HCT116 (cell line): ENCODE measurements around the gene CDH4. TPM values are rescaled to one million over a fixed set of nuclear protein-coding genes. Genes with fewer than 3 reads are reported as not detected.

Source experiments
- ATAC-seq: fragments of 200-7000 bp; cut with Tn5 transposase; 2 replicates; pipeline ENCODE4 v1.9.1; 2020; ENCODE audit warnings: mild to moderate bottlenecking, moderate library complexity
- BruUV-seq: library from RNA; stranded (reverse); fragments of 400-500 nt; replicated peaks from 2 replicates; lab custom pipeline; 2021; lab: Mats Ljungman, UMichigan
- CTCF ChIA-PET: fragments of 300-600 bp; sonication (Branson Sonifier 250); formaldehyde crosslinking; loops from one replicate; lab custom pipeline; 2021; ENCODE audit warnings: antibody characterized with exemption; lab: Charles Lee
- POLR2A ChIA-PET: fragments of 300-600, 350-600 bp; sonication (Branson Sonifier 250); formaldehyde crosslinking; loops from one replicate; lab custom pipeline; 2021; ENCODE audit warnings: antibody characterized with exemption; lab: Charles Lee
- RAD21 ChIA-PET, 2 experiments: fragments of 300-600 bp; sonication (Branson Sonifier 250); formaldehyde crosslinking; loops; one replicate each; lab custom pipeline; 2023; ENCODE audit warnings: low total read pairs in 2 of 2; ENCODE audit not compliant: uncharacterized antibody in 2 of 2, unreplicated experiment in 2 of 2, low non-redundant PET in 1 of 2; lab: Charles Lee
- DNase-seq: peaks from one replicate; pipeline ENCODE4 v3.0.0-alpha.2; 2010; ENCODE audit warnings: low read depth, low spot score
- H2AFZ ChIP-seq: fragments of 200-600 bp; shearing (Covaris generic), sonication (generic); 2 replicates; pipeline ENCODE4 v1.6.1; 2017; ENCODE audit warnings: low read depth, mixed run types, mixed read lengths, antibody characterized with exemption, low read length; ENCODE audit not compliant: poor library complexity, severe bottlenecking
- H3K27ac ChIP-seq: 2 replicates; pipeline ENCODE4 v1.5.1; 2012; ENCODE audit warnings: low read depth, low read length
- H3K27me3 ChIP-seq: fragments of 200-600 bp; sonication (generic); 2 replicates; pipeline ENCODE4 v1.6.1; 2016; ENCODE audit warnings: mixed run types, low read length, mixed read lengths; ENCODE audit not compliant: insufficient read depth
- H3K36me3 ChIP-seq, 2 experiments: fragments of 200-500 bp in 1 of 2; fragments of 200-600 bp in 1 of 2; sonication (Bioruptor generic) in 1 of 2; sonication (generic) in 1 of 2; 2 replicates each; pipeline versions ENCODE4 v1.5.1 to v1.6.1; 2014 to 2016; ENCODE audit warnings: low read length in 2 of 2, inconsistent platforms in 1 of 2, mixed read lengths in 1 of 2, mixed run types in 1 of 2; ENCODE audit not compliant: insufficient read depth in 2 of 2, control insufficient read depth in 1 of 2
- H3K4me1 ChIP-seq, 2 experiments: fragments of 200-600 bp in 1 of 2; sonication (generic) in 1 of 2; 2 replicates each; pipeline versions ENCODE4 v1.5.1 to v1.6.1; 2012 to 2017; ENCODE audit warnings: low read length in 2 of 2, inconsistent platforms in 1 of 2, mild to moderate bottlenecking in 1 of 2, mixed read lengths in 1 of 2, mixed run types in 1 of 2, moderate library complexity in 1 of 2; ENCODE audit not compliant: insufficient read depth in 2 of 2, control insufficient read depth in 1 of 2
- H3K4me2 ChIP-seq: fragments of 200-600 bp; sonication (generic); 2 replicates; pipeline ENCODE4 v1.6.1; 2017; ENCODE audit warnings: mixed run types, low read length, mixed read lengths
- H3K4me3 ChIP-seq, 2 experiments: fragments of 200-600 bp in 1 of 2; sonication (generic) in 1 of 2; replicated peaks in 1 of 2; 2 replicates each; pipeline ENCODE4 v1.5.1; 2011 to 2016; ENCODE audit warnings: low read length in 2 of 2, control low read depth in 1 of 2, low read depth in 1 of 2, mild to moderate bottlenecking in 1 of 2, mixed read lengths in 1 of 2, mixed run types in 1 of 2
- H3K79me2 ChIP-seq: fragments of 200-600 bp; sonication (generic); 2 replicates; pipeline ENCODE4 v1.6.1; 2017; ENCODE audit warnings: mild to moderate bottlenecking, mixed run types, low read length, moderate library complexity, mixed read lengths; ENCODE audit not compliant: insufficient read depth
- H3K9ac ChIP-seq: fragments of 200-600 bp; sonication (generic); 2 replicates; pipeline ENCODE4 v1.6.1; 2016; ENCODE audit warnings: low read length, mixed read lengths
- H3K9me2 ChIP-seq: fragments of 200-600 bp; sonication (generic), shearing (Covaris generic); 2 replicates; pipeline ENCODE4 v1.6.1; 2017; ENCODE audit warnings: mixed run types, mild to moderate bottlenecking, moderate library complexity; ENCODE audit not compliant: insufficient read depth
- H3K9me3 ChIP-seq, 2 experiments: fragments of 200-500 bp in 1 of 2; fragments of 200-600 bp in 1 of 2; sonication (Bioruptor generic) in 1 of 2; sonication (generic) in 1 of 2; 2 replicates each; pipeline ENCODE4 v1.6.1; 2014 to 2017; ENCODE audit warnings: low read length in 2 of 2, mixed read lengths in 2 of 2, inconsistent platforms in 1 of 2, low read depth in 1 of 2, mild to moderate bottlenecking in 1 of 2, mixed run types in 1 of 2, moderate library complexity in 1 of 2; ENCODE audit not compliant: control insufficient read depth in 1 of 2, insufficient read depth in 1 of 2
- H4K20me1 ChIP-seq: fragments of 200-600 bp; sonication (generic), shearing (Covaris generic); 2 replicates; pipeline ENCODE4 v1.6.1; 2017; ENCODE audit warnings: mixed run types, mild to moderate bottlenecking, moderate library complexity; ENCODE audit not compliant: insufficient read depth
- CBX3 ChIP-seq: IDR thresholded peaks from 2 replicates; pipeline ENCODE4 v1.6.1; 2012; ENCODE audit warnings: low read depth
- CEBPB ChIP-seq: IDR thresholded peaks from 2 replicates; pipeline ENCODE4 v1.6.1; 2012; ENCODE audit warnings: low read depth
- EGR1 ChIP-seq: IDR thresholded peaks from 2 replicates; pipeline ENCODE4 v1.6.1; 2012; ENCODE audit warnings: low read depth
- ELF1 ChIP-seq: IDR thresholded peaks from 2 replicates; pipeline ENCODE4 v1.6.1; 2012; ENCODE audit warnings: low read depth, borderline replicate concordance
- EZH2 ChIP-seq: fragments of 200-600 bp; sonication (generic); IDR thresholded peaks from 2 replicates; pipeline ENCODE4 v1.6.1; 2017; ENCODE audit warnings: antibody characterized with exemption, mixed run types
- FOSL1 ChIP-seq: IDR thresholded peaks from 2 replicates; pipeline ENCODE4 v1.6.1; 2012; ENCODE audit warnings: low read depth
- POLR2A ChIP-seq: IDR thresholded peaks from 2 replicates; pipeline ENCODE4 v1.7.0; 2011; ENCODE audit warnings: borderline replicate concordance; ENCODE audit not compliant: insufficient read depth, insufficient read length; ENCODE audit errors: extremely low read depth
- RAD21 ChIP-seq: IDR thresholded peaks from 2 replicates; pipeline ENCODE4 v1.6.1; 2012; ENCODE audit warnings: low read depth, mild to moderate bottlenecking
- SIN3A ChIP-seq: IDR thresholded peaks from 2 replicates; pipeline ENCODE4 v1.6.1; 2012; ENCODE audit warnings: low read depth
- SP1 ChIP-seq: IDR thresholded peaks from 2 replicates; pipeline ENCODE4 v1.6.1; 2012; ENCODE audit warnings: low read depth
- YY1 ChIP-seq: IDR thresholded peaks from 2 replicates; pipeline ENCODE4 v1.6.1; 2011; ENCODE audit warnings: low read length, low read depth, moderate library complexity, mild to moderate bottlenecking; ENCODE audit not compliant: insufficient replicate concordance; ENCODE audit errors: extremely low read depth
- ZFX ChIP-seq: fragments of 450-650 bp; IDR thresholded peaks from 2 replicates; pipeline ENCODE4 v1.6.1; 2017
- intact Hi-C: fragments of 100-400 bp; cut with micrococcal nuclease; formaldehyde crosslinking; loops from 2 replicates; pipeline ENCODE4 v1.10.0; 2022
- total RNA-seq: library from RNA; stranded (reverse); gene quantifications from one replicate; pipeline ENCODE4 v1.2.1, GENCODE V29; 2021; ENCODE audit not compliant: unreplicated experiment
- TF ChIP-seq, protein P1 (sequence below): IDR thresholded peaks from 2 replicates; pipeline ENCODE4 v1.6.1; 2012
- TF ChIP-seq, protein P2 (sequence below), 3 experiments: fragments of 200-600 bp in 1 of 3; sonication (generic) in 1 of 3; IDR thresholded peaks in 2 of 3; conservative IDR thresholded peaks in 1 of 3; 2 replicates each; pipeline ENCODE4 v1.5.1; 2012 to 2017; ENCODE audit warnings: low read depth in 2 of 3, low read length in 2 of 3, antibody characterized with exemption in 1 of 3, borderline replicate concordance in 1 of 3, control low read depth in 1 of 3, mild to moderate bottlenecking in 1 of 3, mixed read lengths in 1 of 3, mixed run types in 1 of 3, moderate library complexity in 1 of 3; ENCODE audit not compliant: insufficient read depth in 1 of 3
- TF ChIP-seq, protein P3 (sequence below): IDR thresholded peaks from 2 replicates; pipeline ENCODE4 v1.6.1; 2011; ENCODE audit warnings: mild to moderate bottlenecking, low read length, moderate library complexity; ENCODE audit not compliant: insufficient replicate concordance; ENCODE audit errors: extremely low read depth
- TF ChIP-seq, protein P4 (sequence below): IDR thresholded peaks from 2 replicates; pipeline ENCODE4 v1.6.1; 2012

The CDH4 gene
- total RNA-seq, 1 experiment from 2014 or later: not detected

DNA sequence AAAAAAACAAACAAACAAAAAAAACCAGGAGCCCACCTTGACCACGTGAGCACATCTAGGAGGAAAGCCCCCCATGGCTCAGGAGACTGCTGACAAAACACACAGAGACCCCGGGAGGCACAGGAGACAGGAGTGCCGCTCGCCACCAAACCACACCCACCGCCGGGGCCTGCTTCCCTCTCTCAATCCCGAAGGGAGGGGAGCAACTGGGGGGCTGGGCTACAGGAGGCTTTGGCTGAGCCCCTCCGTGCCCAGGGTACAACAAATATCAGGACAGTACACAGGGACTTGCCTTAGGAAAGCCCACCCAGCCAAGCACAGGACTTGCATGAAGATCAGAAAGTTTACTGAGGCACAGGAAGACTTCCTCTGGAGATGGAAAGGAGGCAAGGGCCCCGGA lies 711.1 kb downstream of the CDH4 start:
- Histone ChIP-seq H4K20me1 (no peaks in the 10 kb centered on the region), H3K27me3 (no peaks in the 10 kb centered on the region), H3K9ac (no peak overlapping the region), H3K4me2 (no peak overlapping the region), H3K36me3 (no peaks in the 10 kb centered on the region), H2AFZ (no peak overlapping the region), H3K4me1 (no peaks in the 10 kb centered on the region), H3K27ac (no peak overlapping the region), H3K9me3 (no peaks in the 10 kb centered on the region), H3K9me2 (no peaks in the 10 kb centered on the region), H3K79me2 (no peaks in the 10 kb centered on the region), H3K4me3 (no peak overlapping the region)
- no TSS peak for BruUV-seq
- DNase-seq: no peak
- ChIA-PET CTCF (no interaction called here), POLR2A (no interaction called here), RAD21 (no interaction called here)
- no peak for TF ChIP-seq EGR1
- TF ChIP-seq ZFX: no peak
- intact Hi-C loops: no loop called here
- no peak for ATAC-seq

DNA sequence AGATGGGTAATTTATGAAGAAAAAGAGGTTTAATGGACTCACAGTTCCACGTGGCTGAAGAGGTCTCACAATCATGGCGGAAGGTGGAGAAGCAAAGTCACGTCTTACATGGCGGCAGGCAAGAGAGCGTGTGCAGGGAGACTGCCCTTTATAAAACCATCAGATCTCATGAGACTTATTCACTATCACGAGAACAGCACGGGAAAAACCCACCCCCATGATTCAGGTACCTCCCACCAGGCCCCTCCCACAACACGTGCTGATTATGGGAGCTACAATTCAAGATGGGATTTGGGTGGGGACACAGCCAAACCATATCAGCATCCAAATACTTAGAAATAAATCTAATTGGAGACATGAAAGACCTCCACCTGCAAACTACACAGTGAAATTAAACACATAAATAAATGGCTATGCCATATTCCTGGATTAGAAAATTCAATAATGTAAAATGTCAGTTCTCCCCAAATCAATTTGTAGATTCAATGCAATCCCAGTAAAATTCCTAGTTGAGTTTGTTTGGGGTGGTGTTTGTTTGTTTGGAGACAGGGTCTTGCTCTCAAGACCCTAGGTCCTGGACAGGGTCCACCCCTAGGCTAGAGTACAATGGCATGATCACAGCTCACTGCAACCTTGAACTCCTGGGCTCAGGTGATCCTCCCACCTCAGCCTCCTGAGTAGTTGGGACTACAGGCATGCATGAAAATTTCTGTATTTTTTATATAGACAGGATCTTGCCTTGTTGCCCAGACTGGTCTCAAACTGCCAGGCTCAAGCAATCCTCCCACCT lies 712.0 kb downstream of the CDH4 start:
- BruUV-seq: no TSS peak
- ATAC-seq (no peak), DNase-seq (no peak)
- TF ChIP-seq, protein P1, sequence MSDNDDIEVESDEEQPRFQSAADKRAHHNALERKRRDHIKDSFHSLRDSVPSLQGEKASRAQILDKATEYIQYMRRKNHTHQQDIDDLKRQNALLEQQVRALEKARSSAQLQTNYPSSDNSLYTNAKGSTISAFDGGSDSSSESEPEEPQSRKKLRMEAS: no peak
- TF ChIP-seq, protein P2, sequence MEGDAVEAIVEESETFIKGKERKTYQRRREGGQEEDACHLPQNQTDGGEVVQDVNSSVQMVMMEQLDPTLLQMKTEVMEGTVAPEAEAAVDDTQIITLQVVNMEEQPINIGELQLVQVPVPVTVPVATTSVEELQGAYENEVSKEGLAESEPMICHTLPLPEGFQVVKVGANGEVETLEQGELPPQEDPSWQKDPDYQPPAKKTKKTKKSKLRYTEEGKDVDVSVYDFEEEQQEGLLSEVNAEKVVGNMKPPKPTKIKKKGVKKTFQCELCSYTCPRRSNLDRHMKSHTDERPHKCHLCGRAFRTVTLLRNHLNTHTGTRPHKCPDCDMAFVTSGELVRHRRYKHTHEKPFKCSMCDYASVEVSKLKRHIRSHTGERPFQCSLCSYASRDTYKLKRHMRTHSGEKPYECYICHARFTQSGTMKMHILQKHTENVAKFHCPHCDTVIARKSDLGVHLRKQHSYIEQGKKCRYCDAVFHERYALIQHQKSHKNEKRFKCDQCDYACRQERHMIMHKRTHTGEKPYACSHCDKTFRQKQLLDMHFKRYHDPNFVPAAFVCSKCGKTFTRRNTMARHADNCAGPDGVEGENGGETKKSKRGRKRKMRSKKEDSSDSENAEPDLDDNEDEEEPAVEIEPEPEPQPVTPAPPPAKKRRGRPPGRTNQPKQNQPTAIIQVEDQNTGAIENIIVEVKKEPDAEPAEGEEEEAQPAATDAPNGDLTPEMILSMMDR (IDR thresholded peaks at IDR 0.05 in 2 of 3, conservative IDR thresholded peaks at IDR 0.05 in 1 of 3; ENCODE audit: borderline replicate concordance in 1 of 3, insufficient read depth in 1 of 3, low read depth in 2 of 3, low read length in 2 of 3): no peak
- no peak for TF ChIP-seq EGR1
- no peak for TF ChIP-seq EZH2
- no peak for TF ChIP-seq SIN3A
- no peak for TF ChIP-seq FOSL1
- no peak for TF ChIP-seq ZFX
- TF ChIP-seq YY1: no peak
- no peak for TF ChIP-seq ELF1
- TF ChIP-seq RAD21: no peak
- TF ChIP-seq, protein P3, sequence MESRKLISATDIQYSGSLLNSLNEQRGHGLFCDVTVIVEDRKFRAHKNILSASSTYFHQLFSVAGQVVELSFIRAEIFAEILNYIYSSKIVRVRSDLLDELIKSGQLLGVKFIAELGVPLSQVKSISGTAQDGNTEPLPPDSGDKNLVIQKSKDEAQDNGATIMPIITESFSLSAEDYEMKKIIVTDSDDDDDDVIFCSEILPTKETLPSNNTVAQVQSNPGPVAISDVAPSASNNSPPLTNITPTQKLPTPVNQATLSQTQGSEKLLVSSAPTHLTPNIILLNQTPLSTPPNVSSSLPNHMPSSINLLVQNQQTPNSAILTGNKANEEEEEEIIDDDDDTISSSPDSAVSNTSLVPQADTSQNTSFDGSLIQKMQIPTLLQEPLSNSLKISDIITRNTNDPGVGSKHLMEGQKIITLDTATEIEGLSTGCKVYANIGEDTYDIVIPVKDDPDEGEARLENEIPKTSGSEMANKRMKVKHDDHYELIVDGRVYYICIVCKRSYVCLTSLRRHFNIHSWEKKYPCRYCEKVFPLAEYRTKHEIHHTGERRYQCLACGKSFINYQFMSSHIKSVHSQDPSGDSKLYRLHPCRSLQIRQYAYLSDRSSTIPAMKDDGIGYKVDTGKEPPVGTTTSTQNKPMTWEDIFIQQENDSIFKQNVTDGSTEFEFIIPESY: no peak
- TF ChIP-seq, protein P4, sequence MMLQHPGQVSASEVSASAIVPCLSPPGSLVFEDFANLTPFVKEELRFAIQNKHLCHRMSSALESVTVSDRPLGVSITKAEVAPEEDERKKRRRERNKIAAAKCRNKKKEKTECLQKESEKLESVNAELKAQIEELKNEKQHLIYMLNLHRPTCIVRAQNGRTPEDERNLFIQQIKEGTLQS: no peak
- TF ChIP-seq POLR2A: no peak
- no peak for TF ChIP-seq CEBPB
- no peak for TF ChIP-seq CBX3
- no peak for TF ChIP-seq SP1
- Histone ChIP-seq H3K9me2 (no peaks in the 10 kb centered on the region), H3K4me2 (no peak overlapping the region), H3K9me3 (no peaks in the 10 kb centered on the region), H4K20me1 (no peaks in the 10 kb centered on the region), H3K36me3 (no peaks in the 10 kb centered on the region), H2AFZ (no peak overlapping the region), H3K27me3 (no peaks in the 10 kb centered on the region), H3K9ac (no peak overlapping the region), H3K27ac (no peak overlapping the region), H3K4me1 (no peaks in the 10 kb centered on the region), H3K4me3 (no peak overlapping the region), H3K79me2 (no peaks in the 10 kb centered on the region)
- CTCF ChIA-PET: no interaction called here
- RAD21 ChIA-PET: no interaction called here
- intact Hi-C loops: no loop called here
- POLR2A ChIA-PET: no interaction called here
